ENCODE data around the gene TBC1D22A.
"Not testable (repeated sequence)": the region's sequence is repeated elsewhere in the genome, so short reads cannot be mapped to it uniquely, and the experiment has no call there.

The TBC1D22A gene

DNA sequence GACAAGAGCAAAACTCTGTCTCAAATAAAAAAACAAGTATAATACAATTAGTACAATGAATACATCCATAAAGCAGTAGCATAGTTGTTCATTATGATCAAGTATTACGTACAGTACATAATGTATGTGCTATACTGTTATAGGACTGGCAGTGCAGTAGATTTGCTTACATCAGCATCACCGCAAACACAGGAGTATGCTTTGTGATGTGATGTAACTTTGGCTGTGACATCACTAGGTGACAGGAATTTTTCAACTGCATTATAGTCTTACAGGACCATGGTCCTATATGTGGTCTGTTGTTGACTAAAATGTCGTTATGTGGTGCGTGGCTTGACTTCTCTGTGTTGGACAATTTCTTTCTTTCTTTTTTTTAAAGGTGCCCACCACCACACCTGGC, 16.6 kb downstream of the TBC1D22A start:
- Mint-ChIP-seq H3K4me3 (no peak overlapping the region), H3K27ac (no peak overlapping the region), H3K36me3 (ENCODE audit: low read depth) (peaks cover 9% of the 10 kb centered on the region), H3K27me3 (ENCODE audit: low read depth) (no peaks in the 10 kb centered on the region), H3K9me3 (no peaks in the 10 kb centered on the region), H3K4me1 (ENCODE audit: low read depth) (peaks cover 36% of the 10 kb centered on the region)
- DNase-seq (ENCODE audit: low spot score): no peak

- Mint-ChIP-seq H3K4me3 (no peak overlapping the region), H3K27ac (no peak overlapping the region), H3K4me1 (ENCODE audit: low read depth) (peaks cover 32% of the 10 kb centered on the region), H3K36me3 (ENCODE audit: low read depth) (peaks cover 10% of the 10 kb centered on the region), H3K27me3 (ENCODE audit: low read depth) (no peaks in the 10 kb centered on the region), H3K9me3 (no peaks in the 10 kb centered on the region)
- DNase-seq (ENCODE audit: low spot score): no peak
Observed at GRCh38 chr22:46779651-46780050, 17.2 kb downstream of the TBC1D22A start.

DNA sequence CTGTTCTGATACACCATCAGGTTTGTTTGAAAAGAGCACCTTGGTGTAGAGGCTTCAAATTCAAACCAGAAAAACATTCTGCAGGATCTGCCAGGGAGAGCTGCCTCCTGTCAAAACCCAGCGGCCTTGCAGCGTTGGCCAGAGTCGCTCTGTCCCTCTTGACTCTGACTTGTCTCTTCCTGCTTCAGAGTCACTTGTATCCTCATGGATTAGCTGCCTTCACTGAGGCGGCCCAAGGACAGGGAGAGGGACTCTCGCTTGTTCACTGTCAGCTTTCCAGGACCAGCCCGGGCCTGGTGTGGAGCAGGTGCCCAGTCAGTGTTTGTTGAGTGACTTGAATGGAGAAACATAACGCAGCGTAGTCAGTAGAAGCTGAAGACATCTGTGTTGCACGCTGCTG, 18.0 kb downstream of the TBC1D22A start:
- Mint-ChIP-seq H3K27ac (no peak overlapping the region), H3K4me3 (no peak overlapping the region), H3K9me3 (no peaks in the 10 kb centered on the region), H3K27me3 (ENCODE audit: low read depth) (no peaks in the 10 kb centered on the region), H3K4me1 (ENCODE audit: low read depth) (peaks cover 24% of the 10 kb centered on the region), H3K36me3 (ENCODE audit: low read depth) (peaks cover 8% of the 10 kb centered on the region)
- no peak for DNase-seq (ENCODE audit: low spot score)

DNA sequence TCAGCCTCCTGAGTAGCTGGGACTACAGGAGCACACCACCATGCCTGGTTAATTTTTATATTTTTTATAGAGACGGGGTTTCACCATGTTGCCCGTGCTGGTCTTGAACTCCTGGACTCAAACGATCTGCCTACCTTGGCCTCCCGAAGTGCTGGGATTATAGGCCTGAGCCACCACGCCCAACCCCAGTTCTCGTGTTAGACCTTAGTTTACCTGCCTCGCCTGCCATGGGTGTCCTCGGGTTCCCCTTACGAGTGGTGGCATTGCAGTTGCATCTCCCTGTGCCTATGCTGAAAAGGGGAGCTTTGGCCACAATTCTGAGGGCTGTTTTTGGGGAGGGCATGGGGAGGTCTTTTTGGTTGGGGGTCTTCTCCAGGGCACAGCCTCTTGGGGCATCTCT, 18.8 kb downstream of the TBC1D22A start:
- Mint-ChIP-seq H3K27me3 (ENCODE audit: low read depth) (no peaks in the 10 kb centered on the region), H3K4me3 (no peak overlapping the region), H3K9me3 (no peaks in the 10 kb centered on the region), H3K27ac (no peak overlapping the region), H3K4me1 (ENCODE audit: low read depth) (peaks cover 15% of the 10 kb centered on the region), H3K36me3 (ENCODE audit: low read depth) (peaks cover 6% of the 10 kb centered on the region)
- no peak for DNase-seq (ENCODE audit: low spot score)

GRCh38 chr22:46782200-46782599, 19.8 kb downstream of the TBC1D22A start:
- H3K27ac Mint-ChIP-seq; H3K9me3 Mint-ChIP-seq; H3K36me3 Mint-ChIP-seq (ENCODE audit: low read depth); H3K4me1 Mint-ChIP-seq (ENCODE audit: low read depth); H3K27me3 Mint-ChIP-seq (ENCODE audit: low read depth); DNase-seq (ENCODE audit: low spot score); H3K4me3 Mint-ChIP-seq: not testable (repeated sequence)

DNA sequence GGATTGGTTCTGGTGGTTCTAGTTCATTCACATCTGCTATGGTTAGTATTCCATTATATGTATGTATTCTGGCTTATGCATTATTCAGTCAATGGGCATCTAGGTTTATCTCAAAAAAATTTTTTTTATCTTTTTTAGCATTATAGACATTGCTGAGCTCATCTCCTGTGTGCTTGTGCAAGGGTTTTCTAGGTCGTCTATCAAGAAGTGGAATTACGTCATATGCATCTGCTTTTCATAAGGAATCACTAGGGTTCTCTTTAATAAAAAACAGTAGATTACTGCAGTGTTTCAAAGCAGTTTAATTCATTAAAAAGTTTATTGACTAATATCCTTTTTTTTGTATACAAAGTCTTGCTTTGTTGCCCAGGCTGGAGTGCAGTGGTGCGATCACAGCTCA, 21.3 kb downstream of the TBC1D22A start:
- Mint-ChIP-seq H3K27ac (no peak overlapping the region), H3K27me3 (ENCODE audit: low read depth) (no peaks in the 10 kb centered on the region), H3K4me3 (no peak overlapping the region), H3K36me3 (ENCODE audit: low read depth) (peaks cover 16% of the 10 kb centered on the region), H3K4me1 (ENCODE audit: low read depth) (peaks cover 10% of the 10 kb centered on the region), H3K9me3 (no peaks in the 10 kb centered on the region)
- no peak for DNase-seq (ENCODE audit: low spot score)

- peaks cover 41% of the 10 kb centered on the region for H3K4me1 Mint-ChIP-seq (ENCODE audit: low read depth)
Observed at GRCh38 chr22:46788441-46789172, 26.2 kb downstream of the TBC1D22A start.

DNA sequence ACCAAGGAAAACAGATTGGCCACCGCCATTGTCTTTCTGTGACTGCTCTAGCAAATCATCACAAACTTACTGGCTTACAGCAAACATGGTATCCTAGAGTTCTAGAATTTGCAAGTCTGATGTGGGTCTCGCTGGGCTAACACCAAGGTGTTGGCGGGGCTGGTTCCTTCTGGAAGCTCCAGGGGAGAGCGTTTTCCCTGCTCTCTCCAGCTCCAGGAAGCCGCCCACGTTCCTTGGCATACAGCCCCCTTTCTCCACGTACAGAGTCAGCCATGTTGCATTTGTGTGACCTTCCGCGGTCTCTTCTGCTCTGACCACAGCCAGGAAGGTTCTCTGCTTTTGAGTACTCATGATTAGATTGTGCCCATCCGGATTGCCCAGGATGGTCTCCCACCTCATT, 27.5 kb downstream of the TBC1D22A start:
- no peak for DNase-seq (ENCODE audit: low spot score)
- peaks cover 21% of the 10 kb centered on the region for H3K36me3 Mint-ChIP-seq (ENCODE audit: low read depth)
- no peak overlapping the region for H3K4me3 Mint-ChIP-seq
- H3K4me1 Mint-ChIP-seq (ENCODE audit: low read depth): peaks cover 41% of the 10 kb centered on the region
- no peaks in the 10 kb centered on the region for H3K27me3 Mint-ChIP-seq (ENCODE audit: low read depth)
- H3K9me3 Mint-ChIP-seq: no peaks in the 10 kb centered on the region
- H3K27ac Mint-ChIP-seq: peak overlapping the region; percentile 100

More at GRCh38 chr22:46788441-46789172, 26.2 kb downstream of the TBC1D22A start:
- Mint-ChIP-seq H3K27ac (peak overlapping the region; percentile 82), H3K27me3 (ENCODE audit: low read depth) (no peaks in the 10 kb centered on the region), H3K9me3 (no peaks in the 10 kb centered on the region), H3K4me3 (peak overlapping the region; percentile 63), H3K36me3 (ENCODE audit: low read depth) (peaks cover 21% of the 10 kb centered on the region)
- peak; percentile 30 for DNase-seq (ENCODE audit: low spot score)

DNA sequence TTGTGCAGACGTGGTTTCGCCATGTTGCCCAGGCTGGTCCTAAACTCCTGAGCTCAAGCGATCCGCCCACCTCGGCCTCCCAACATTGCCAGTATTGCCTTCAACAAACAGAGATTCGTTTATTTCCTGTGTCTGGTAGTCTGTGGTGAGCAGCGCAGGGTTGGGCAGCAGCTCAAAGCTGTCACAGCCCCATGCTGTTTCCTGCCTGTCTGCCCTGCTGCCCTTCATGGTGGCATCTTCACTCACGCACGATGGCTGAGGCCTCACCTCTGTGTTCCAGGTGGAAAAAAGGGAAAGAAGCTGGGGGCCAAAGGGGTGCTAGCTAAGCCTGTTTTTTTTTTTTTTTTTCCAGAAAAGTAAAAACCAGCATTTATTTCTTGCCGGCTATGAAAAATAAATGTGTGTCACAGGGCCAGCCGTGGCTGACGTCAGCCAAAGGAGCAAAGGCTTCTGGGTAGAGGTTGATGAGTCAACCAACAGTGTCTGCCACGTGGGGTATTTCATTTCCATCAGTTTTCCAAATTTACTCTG, 28.8 kb downstream of the TBC1D22A start:
- peaks cover 41% of the 10 kb centered on the region for H3K4me1 Mint-ChIP-seq (ENCODE audit: low read depth)
- peak overlapping the region; percentile 87 for H3K4me3 Mint-ChIP-seq
- no peaks in the 10 kb centered on the region for H3K27me3 Mint-ChIP-seq (ENCODE audit: low read depth)
- peaks cover 21% of the 10 kb centered on the region for H3K36me3 Mint-ChIP-seq (ENCODE audit: low read depth)
- no peaks in the 10 kb centered on the region for H3K9me3 Mint-ChIP-seq
- H3K27ac Mint-ChIP-seq: peak overlapping the region; percentile 100
- DNase-seq (ENCODE audit: low spot score): peak; percentile 73

DNA sequence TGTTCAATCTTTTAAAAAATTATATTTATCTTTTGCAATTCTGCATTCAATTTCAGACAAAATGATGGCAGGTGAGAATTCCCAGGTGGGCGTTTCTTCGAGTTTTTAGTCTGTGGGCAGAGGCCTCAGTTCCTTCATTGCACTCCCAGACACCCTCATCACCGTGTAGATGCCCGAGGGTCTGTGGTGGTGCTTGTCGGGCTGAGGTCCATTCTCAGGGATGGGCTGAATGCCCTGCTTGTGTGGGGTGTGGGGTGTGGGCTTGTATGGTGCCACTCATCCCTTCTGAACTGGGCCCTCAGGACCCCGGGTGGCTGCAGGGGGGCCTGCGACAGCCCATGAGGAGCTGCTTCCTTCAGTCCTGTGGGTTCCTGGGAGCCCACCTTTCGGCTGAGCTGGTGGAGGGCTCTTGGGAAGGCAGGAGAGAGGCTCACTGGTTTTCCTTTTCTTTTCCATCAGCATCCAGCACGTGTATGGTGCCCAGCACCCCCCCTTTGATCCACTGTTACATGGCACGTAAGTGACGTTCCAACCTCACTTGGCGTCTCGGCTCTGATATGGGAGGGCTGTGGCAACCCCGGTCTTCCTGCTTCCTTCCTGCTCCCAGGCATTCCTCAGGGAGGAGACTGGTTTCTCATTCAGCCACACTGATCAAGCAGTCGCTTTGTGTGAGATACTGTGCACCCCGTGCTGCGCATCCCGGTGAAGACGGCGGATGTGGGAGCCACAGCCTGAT, 29.8 kb downstream of the TBC1D22A start:
- H3K27me3 Mint-ChIP-seq (ENCODE audit: low read depth): no peaks in the 10 kb centered on the region
- no peaks in the 10 kb centered on the region for H3K9me3 Mint-ChIP-seq
- peaks cover 41% of the 10 kb centered on the region for H3K4me1 Mint-ChIP-seq (ENCODE audit: low read depth)
- H3K36me3 Mint-ChIP-seq (ENCODE audit: low read depth): peaks cover 19% of the 10 kb centered on the region
- H3K27ac Mint-ChIP-seq: peak overlapping the region; percentile 100
- peak overlapping the region; percentile 54 for H3K4me3 Mint-ChIP-seq
- DNase-seq (ENCODE audit: low spot score): no peak

DNA sequence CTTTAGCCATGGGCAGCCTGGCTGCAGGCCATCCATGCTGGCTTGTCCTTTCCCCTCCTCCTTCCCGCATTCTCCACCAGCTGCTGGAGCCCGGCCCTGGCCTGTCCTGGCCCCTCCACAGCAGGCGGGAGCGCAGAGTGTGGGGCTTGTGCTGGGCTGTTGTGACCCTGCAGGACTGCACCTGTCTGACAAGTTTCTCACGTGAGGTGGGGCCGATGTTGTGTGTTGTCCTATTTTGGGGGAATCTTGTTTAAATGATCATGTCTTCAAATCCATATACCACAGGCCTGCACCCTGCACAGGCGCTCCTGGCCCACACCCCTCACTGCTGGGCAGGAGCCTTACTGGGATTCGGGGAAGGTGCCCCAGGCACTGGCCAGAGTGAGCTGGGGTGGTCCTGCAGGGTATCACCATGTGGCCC, 30.4 kb downstream of the TBC1D22A start:
- Mint-ChIP-seq H3K4me3 (no peak overlapping the region), H3K36me3 (ENCODE audit: low read depth) (peaks cover 18% of the 10 kb centered on the region), H3K9me3 (no peaks in the 10 kb centered on the region), H3K27ac (peak overlapping the region; percentile 73), H3K4me1 (ENCODE audit: low read depth) (peaks cover 37% of the 10 kb centered on the region), H3K27me3 (ENCODE audit: low read depth) (no peaks in the 10 kb centered on the region)
- DNase-seq (ENCODE audit: low spot score): no peak

DNA sequence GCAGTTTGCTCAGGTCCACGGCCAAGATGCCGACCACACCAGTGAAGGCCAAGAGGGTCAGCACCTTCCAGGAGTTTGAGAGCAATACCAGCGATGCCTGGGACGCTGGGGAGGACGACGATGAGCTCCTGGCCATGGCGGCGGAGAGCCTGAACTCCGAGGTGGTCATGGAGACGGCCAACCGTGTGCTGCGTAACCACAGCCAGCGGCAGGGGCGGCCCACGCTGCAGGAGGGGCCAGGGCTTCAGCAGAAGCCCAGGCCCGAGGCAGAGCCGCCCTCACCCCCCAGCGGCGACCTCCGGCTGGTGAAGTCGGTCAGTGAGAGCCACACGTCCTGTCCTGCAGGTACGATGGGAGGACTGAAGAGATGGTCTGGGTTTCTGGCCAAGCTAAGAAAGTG, 31.0 kb downstream of the TBC1D22A start:
- Mint-ChIP-seq H3K27ac (peak overlapping the region; percentile 73), H3K36me3 (ENCODE audit: low read depth) (peaks cover 18% of the 10 kb centered on the region), H3K27me3 (ENCODE audit: low read depth) (no peaks in the 10 kb centered on the region), H3K4me1 (ENCODE audit: low read depth) (peaks cover 34% of the 10 kb centered on the region), H3K9me3 (no peaks in the 10 kb centered on the region), H3K4me3 (no peak overlapping the region)
- DNase-seq (ENCODE audit: low spot score): no peak

DNA sequence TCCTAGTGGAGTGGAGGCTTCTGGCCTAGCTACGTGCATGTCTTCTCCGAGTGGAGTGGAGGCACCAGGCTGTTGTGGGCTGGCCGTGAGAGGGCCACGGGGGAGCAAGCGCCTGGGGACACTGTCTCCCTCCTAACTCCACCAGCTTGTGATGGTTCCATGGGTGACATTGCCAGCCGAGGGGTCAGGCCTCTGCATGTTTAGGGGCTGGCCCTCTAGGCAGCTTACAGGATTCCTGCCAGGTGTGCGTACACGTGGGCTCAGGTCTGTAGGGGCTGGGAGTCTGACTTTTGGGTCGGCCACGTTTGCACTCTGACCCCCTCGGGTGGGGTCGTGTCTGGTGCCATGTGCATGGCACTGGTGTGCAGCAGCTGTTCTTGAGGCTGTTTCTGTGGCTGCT, 31.6 kb downstream of the TBC1D22A start:
- H3K36me3 Mint-ChIP-seq (ENCODE audit: low read depth): peaks cover 23% of the 10 kb centered on the region
- H3K27ac Mint-ChIP-seq: no peak overlapping the region
- no peak for DNase-seq (ENCODE audit: low spot score)
- H3K27me3 Mint-ChIP-seq (ENCODE audit: low read depth): no peaks in the 10 kb centered on the region
- no peak overlapping the region for H3K4me3 Mint-ChIP-seq
- H3K9me3 Mint-ChIP-seq: no peaks in the 10 kb centered on the region
- peaks cover 29% of the 10 kb centered on the region for H3K4me1 Mint-ChIP-seq (ENCODE audit: low read depth)

- Mint-ChIP-seq H3K9me3 (no peaks in the 10 kb centered on the region), H3K4me1 (ENCODE audit: low read depth) (peaks cover 25% of the 10 kb centered on the region), H3K27me3 (ENCODE audit: low read depth) (no peaks in the 10 kb centered on the region), H3K36me3 (ENCODE audit: low read depth) (peaks cover 26% of the 10 kb centered on the region), H3K4me3 (no peak overlapping the region), H3K27ac (peak overlapping the region; percentile 5)
- DNase-seq (ENCODE audit: low spot score): no peak
Observed at GRCh38 chr22:46794491-46794890, 32.0 kb downstream of the TBC1D22A start.
